Measurements from ENCODE around the gene LMF1.

Gene LMF1

DNA sequence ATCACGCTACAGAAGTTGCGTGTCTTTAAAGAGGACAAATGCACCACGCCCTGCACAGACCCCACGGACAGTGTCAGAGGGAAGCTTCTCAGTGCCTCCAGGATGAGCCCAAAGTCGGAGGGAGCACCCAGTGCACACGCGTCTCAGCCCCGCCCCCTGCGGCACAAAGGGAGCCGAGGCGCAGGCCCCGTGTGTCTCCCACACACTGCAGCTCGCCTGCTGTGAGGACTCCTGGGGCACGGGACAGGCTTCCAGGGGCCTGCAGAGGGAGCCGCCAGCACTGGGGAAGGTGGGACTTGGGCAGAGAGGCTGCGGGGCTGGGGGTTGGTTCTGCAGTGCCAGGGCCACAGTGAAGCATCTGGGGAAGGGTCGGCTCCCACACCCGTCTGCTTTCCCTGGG is 77.4 kb downstream of the LMF1 start:
- no peaks in the 10 kb centered on the region for H3K9me3 ChIP-seq (ENCODE audit: control insufficient read depth, low read length)
- no peak overlapping the region for H3K4me2 ChIP-seq (ENCODE audit: low read length)
- no peaks in the 10 kb centered on the region for H3K27me3 ChIP-seq (ENCODE audit: control insufficient read depth, insufficient read depth, low read length)
- no peak overlapping the region for H2AFZ ChIP-seq
- H3K4me3 ChIP-seq (ENCODE audit: low read depth, low read length) = no peak overlapping the region
- H3K36me3 ChIP-seq (ENCODE audit: control insufficient read depth, insufficient read depth, low read length) = no peaks in the 10 kb centered on the region
- TF ChIP-seq, protein P1, sequence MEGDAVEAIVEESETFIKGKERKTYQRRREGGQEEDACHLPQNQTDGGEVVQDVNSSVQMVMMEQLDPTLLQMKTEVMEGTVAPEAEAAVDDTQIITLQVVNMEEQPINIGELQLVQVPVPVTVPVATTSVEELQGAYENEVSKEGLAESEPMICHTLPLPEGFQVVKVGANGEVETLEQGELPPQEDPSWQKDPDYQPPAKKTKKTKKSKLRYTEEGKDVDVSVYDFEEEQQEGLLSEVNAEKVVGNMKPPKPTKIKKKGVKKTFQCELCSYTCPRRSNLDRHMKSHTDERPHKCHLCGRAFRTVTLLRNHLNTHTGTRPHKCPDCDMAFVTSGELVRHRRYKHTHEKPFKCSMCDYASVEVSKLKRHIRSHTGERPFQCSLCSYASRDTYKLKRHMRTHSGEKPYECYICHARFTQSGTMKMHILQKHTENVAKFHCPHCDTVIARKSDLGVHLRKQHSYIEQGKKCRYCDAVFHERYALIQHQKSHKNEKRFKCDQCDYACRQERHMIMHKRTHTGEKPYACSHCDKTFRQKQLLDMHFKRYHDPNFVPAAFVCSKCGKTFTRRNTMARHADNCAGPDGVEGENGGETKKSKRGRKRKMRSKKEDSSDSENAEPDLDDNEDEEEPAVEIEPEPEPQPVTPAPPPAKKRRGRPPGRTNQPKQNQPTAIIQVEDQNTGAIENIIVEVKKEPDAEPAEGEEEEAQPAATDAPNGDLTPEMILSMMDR (IDR thresholded peaks at IDR 0.05) = no peak
- H3K79me2 ChIP-seq = no peaks in the 10 kb centered on the region
- H3K27ac ChIP-seq = no peak overlapping the region
- H3K4me1 ChIP-seq = no peaks in the 10 kb centered on the region
- no peak overlapping the region for H3K9ac ChIP-seq

DNA sequence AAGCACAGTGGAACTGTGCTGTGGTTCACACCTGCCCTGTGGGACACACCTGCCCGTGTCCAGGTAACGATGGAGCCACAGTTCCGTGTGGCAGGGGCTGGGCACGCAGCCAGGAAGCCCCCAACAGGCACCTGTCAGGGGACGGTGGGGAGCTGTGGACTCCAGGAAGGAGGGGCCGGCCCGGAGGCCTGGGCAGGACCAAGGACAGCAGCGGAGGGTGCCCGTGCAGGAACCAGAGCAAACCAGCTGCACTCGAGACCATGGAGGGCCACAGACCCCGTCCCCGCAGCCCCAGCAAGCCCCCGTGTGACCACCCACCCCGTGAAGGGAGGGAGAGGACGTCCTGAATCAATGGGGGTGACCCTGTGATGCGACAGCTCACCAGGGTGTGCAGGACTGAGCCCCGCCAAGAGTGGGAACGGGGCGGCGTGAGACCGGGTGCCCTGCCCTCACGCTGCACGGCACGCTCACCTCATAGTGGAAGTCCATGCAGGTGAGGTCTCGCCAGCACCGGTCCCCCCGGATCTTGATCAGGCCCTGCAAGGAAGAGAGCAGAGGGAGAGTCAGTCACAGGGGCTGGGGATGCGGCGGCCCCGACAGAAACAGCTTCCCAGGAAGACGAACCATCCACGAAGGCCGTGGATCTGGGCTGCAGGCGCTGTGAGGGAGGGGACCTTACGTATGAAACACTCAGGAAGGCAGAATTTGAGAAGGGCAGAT is 78.1 kb downstream of the LMF1 start:
- H3K4me2 ChIP-seq (ENCODE audit: low read length) = no peak overlapping the region
- H3K79me2 ChIP-seq = no peaks in the 10 kb centered on the region
- H3K27me3 ChIP-seq (ENCODE audit: control insufficient read depth, insufficient read depth, low read length) = no peaks in the 10 kb centered on the region
- no peak overlapping the region for H3K27ac ChIP-seq
- TF ChIP-seq, protein P1 (IDR thresholded peaks at IDR 0.05) = no peak
- no peaks in the 10 kb centered on the region for H3K36me3 ChIP-seq (ENCODE audit: control insufficient read depth, insufficient read depth, low read length)
- no peak overlapping the region for H3K4me3 ChIP-seq (ENCODE audit: low read depth, low read length)
- no peaks in the 10 kb centered on the region for H3K9me3 ChIP-seq (ENCODE audit: control insufficient read depth, low read length)
- no peaks in the 10 kb centered on the region for H3K4me1 ChIP-seq
- H3K9ac ChIP-seq = no peak overlapping the region
- H2AFZ ChIP-seq = no peak overlapping the region

DNA sequence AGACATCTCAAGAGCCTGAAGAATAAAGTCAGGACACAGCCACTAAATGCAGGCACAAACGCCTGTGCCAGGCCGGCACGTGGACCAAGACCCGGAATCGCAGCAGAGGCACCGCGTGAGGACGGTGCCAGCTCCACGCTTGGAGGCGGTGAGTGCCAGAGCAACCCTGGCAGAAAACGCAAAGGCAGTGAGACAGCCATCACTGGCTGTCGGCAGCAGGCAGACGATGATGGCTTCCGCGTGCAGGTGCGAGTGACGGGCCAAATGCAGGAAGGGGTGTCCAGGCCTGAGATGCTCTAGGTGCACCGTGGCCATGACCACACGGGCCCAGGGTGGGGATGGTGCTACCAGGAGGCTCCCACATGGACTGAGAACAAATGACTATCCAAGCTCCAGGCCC is 78.8 kb downstream of the LMF1 start:
- Histone ChIP-seq H2AFZ (no peak overlapping the region), H3K27me3 (ENCODE audit: control insufficient read depth, insufficient read depth, low read length) (no peaks in the 10 kb centered on the region), H3K9me3 (ENCODE audit: control insufficient read depth, low read length) (no peaks in the 10 kb centered on the region), H3K4me3 (ENCODE audit: low read depth, low read length) (no peak overlapping the region), H3K4me2 (ENCODE audit: low read length) (no peak overlapping the region), H3K9ac (no peak overlapping the region), H3K27ac (no peak overlapping the region), H3K4me1 (no peaks in the 10 kb centered on the region), H3K36me3 (ENCODE audit: control insufficient read depth, insufficient read depth, low read length) (no peaks in the 10 kb centered on the region), H3K79me2 (no peaks in the 10 kb centered on the region)
- TF ChIP-seq, protein P1 (IDR thresholded peaks at IDR 0.05) = no peak

DNA sequence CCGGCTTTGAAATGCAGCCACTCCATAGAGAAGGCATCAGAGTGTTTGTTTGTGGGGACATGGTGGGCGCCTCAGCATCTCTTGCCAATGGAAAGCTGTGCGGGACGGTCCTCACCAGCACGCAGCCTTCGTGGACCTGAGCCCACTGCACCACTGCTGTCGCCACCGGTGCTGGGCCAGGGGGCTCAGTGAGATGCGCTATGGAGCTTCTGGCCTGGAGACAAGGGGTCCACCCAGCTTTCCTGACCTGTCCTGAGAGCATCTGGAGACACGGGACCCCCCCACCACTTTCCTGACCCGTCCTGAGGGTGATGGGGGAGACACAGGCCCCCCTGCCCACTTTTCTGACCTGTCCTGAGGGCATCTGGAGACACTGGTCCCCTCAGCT is 79.4 kb downstream of the LMF1 start:
- no peak overlapping the region for H3K9ac ChIP-seq
- H2AFZ ChIP-seq = no peak overlapping the region
- H3K36me3 ChIP-seq (ENCODE audit: control insufficient read depth, insufficient read depth, low read length) = no peaks in the 10 kb centered on the region
- H3K4me3 ChIP-seq (ENCODE audit: low read depth, low read length) = no peak overlapping the region
- H3K4me1 ChIP-seq = no peaks in the 10 kb centered on the region
- H3K4me2 ChIP-seq (ENCODE audit: low read length) = no peak overlapping the region
- no peak overlapping the region for H3K27ac ChIP-seq
- H3K27me3 ChIP-seq (ENCODE audit: control insufficient read depth, insufficient read depth, low read length) = no peaks in the 10 kb centered on the region
- TF ChIP-seq, protein P1 (IDR thresholded peaks at IDR 0.05) = no peak
- H3K9me3 ChIP-seq (ENCODE audit: control insufficient read depth, low read length) = no peaks in the 10 kb centered on the region
- H3K79me2 ChIP-seq = no peaks in the 10 kb centered on the region

DNA sequence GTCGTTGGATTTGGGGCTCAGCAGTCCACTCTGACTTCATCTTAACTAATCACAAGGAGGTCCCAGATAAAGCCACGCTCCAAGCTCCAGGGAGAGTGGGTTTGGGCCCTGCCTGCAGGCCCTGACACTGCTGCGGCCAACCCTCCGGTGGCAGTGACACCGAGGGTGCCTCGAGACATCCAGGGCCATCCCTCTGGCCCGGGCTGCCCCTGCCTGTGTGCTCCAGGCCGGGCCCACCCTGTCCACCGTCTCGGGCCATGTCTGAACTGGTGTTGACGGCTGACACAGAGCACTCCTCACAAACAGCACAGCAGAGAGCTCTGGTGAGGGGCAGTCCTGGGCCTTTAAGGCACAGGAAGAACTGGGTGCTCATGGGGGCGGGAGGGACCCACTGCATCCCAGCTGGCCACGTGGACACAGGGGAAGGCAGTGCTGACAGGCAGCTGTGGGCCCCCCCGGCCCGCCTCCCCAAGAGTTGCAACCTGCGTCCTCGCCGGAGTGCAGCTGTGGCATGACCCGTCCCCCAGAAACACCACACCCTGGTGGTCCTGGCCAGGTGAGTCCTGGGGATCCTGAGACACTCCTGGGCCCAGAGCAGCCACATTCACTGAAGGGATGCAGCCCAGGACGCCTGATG is 80.0 kb downstream of the LMF1 start:
- Histone ChIP-seq H2AFZ (no peak overlapping the region), H3K36me3 (ENCODE audit: control insufficient read depth, insufficient read depth, low read length) (no peaks in the 10 kb centered on the region), H3K4me2 (ENCODE audit: low read length) (no peak overlapping the region), H3K9ac (no peak overlapping the region), H3K27ac (no peak overlapping the region), H3K79me2 (no peaks in the 10 kb centered on the region), H3K4me1 (no peaks in the 10 kb centered on the region), H3K27me3 (ENCODE audit: control insufficient read depth, insufficient read depth, low read length) (no peaks in the 10 kb centered on the region), H3K9me3 (ENCODE audit: control insufficient read depth, low read length) (no peaks in the 10 kb centered on the region), H3K4me3 (ENCODE audit: low read depth, low read length) (no peak overlapping the region)
- TF ChIP-seq, protein P1 (IDR thresholded peaks at IDR 0.05) = no peak

Data from parathyroid adenoma (tissue), 2 donors.